ENCODE results near the gene RANGRF. TPM values are rescaled to one million over a fixed set of nuclear protein-coding genes. Genes with fewer than 3 reads are reported as not detected.

Gene RANGRF
- total RNA-seq, 1 donor from 2014 or later: 10.4 TPM

DNA sequence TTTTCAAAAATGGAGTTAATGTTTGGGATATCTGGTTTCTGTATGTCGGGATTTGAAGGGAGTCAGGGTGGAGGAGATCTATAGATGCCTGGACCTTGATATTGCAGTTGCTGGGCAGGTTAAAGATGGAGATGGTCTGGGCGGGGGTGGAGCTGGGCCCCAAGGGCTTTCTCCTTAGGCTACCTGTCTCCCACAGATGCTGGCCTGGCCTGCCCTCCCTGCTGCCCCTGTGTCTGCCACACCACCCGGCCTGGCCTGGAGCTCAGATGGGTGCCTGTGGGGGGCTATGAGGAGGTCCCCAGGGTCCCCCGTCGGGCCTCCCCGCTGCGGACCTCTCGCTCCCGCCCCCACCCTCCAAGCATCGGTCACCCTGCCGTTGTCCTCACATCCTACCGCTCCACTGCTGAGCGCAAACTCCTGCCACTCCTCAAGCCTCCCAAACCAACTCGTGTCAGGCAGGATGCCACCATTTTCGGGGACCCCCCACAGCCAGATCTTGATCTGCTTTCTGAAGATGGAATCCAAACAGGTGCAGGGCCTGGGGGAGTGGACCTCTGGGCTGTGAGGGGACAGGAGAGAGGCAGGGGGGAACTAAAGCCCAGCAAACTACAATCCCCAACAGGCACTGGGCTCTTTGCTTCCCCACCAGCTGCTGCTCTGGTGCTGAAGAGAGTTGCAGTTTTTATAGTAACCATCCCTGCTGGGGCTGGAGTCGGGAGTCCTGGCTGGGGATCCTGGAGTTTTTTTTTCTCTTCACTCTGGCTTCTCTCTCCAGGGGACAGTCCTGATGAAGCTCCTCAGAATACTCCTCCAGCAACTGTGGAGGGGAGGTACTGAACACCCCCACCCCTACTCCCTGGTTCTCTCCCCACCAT is 24.5 kb downstream of the RANGRF start:
- DNase-seq (ENCODE audit: low read depth in 2 of 2): no peak

DNA sequence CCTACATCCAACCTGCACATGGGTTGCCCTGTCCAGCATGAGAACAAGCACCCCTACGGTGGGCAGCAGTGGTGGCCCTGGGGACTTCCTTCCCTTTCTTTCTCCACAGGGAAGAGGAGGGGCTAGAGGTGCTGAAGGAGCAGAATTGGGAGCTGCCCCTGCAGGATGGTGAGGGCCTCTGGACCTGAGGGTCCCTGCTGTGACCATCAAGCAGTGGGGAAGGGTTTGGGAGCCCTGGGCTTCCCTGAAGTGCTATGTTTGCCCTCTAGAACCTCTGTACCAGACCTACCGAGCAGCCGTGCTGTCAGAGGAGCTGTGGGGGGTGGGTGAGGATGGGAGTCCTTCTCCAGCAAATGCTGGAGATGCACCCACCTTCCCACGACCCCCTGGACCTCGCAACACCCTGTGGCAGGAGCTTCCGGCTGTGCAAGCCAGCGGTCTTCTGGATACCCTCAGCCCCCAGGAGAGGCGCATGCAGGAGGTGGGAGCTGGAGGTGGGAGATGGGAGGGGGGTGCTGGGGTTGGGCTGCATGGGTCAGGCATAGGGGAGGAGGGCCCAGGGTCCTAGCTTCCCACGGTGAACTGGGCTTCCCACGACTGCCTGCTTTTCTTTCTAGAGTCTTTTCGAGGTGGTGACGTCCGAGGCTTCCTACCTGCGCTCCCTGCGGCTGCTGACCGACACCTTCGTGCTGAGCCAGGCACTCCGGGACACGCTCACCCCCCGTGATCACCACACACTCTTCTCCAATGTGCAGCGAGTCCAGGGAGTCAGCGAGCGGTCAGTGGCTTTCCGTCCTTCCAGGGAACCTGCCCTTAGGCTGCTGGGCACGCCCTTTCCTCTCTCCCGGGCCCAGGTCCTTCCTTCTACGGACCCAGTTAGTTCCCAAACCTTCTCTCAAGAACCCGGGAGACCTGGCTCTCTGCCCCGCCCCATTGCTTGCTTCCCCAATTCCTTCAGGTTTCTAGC is 26.6 kb downstream of the RANGRF start:
- DNase-seq (ENCODE audit: low read depth in 2 of 2): no peak

DNA sequence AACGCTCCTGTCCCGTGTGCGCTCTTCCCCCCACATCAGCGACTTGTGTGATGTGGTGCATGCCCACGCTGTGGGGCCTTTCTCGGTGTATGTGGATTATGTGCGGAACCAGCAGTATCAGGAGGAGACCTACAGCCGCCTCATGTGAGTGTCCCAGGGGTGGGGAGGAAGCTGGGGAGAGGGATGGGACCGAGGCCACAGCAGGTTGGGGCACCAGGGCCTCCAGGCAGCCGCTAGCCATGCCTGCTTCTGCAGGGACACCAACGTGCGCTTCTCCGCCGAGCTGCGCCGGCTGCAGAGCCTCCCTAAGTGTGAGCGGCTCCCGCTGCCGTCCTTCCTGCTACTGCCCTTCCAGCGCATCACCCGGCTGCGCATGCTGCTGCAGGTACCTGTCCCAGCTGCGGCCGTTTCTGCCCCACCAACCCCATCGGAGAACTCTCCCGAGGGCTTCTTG is 27.3 kb downstream of the RANGRF start:
- DNase-seq (ENCODE audit: low read depth in 2 of 2): no peak

DNA sequence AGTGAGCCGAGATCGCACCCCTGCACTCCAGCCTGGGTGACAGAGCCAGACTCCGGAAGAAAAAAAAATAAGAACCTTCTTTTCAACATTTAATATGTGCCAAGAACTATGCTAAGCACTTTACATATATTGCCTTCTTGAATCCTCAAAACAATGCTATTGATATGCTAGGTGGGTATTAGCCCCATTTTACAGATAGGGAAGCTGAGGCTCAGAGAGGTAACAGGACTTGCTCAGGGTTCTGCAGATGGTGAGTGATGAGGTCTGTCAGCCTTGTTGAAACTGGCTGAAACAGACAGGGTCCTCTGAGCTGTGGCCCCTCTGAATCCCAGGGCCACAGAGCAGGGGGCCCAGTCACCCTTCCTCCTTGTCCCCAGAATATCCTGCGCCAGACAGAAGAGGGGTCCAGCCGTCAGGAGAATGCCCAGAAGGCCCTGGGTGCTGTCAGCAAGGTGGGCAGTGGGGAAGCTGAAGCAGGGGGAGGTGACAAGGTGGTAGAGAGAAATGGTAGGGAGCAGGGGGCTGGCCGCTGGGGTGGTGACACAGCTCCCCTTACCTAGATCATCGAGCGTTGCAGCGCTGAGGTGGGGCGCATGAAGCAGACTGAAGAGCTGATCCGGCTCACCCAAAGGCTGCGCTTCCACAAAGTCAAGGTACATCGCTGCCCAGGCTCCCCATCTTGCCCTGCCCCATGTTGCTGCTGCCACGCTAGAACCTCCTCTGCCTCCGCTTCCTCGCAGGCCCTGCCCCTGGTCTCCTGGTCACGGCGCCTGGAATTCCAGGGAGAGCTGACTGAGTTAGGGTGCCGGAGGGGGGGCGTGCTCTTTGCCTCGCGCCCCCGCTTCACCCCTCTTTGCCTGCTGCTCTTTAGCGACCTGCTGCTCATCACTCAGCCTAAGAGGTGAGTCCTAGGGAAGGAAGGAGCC is 29.8 kb downstream of the RANGRF start:
- DNase-seq (ENCODE audit: low read depth in 2 of 2): no peak

DNA sequence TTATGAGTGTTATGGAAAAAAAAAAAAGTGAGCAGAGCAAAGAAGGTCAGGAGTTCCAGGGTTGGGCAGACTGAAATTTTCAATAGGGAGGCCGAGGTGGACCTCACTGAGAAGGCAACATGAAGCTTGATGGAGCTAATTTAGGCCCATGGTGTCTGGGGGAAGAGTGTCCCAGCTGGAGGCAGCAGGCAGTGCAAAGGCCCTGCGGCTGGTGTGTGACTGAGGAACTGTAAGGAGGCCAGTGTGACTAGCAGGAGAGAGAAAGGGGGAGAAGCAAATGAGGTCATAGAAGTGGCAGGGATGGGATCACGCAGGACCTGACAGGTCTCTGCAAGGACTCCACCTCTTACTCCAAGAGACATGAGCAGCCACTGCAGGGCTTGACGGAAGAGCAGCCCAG is 31.8 kb downstream of the RANGRF start:
- DNase-seq (ENCODE audit: low read depth in 2 of 2): no peak

DNA sequence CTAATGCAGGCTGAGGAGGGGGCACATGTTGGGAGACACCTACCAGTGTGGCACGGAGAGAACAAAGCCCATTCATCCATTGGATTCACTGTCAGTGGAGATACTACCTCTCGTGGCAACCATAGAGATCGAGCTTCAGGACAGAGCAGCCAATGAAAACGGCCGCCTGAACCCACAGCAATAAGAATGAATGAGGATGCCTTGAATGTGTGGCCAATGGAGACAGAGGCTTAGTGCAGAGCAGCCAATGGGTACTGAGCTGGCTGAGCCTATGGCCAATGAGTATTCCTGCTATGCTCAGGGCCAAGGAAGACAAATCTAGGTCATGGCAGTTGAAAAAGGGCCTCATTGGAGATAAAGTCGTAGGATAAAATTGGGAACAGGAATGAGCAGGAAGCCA is 32.5 kb downstream of the RANGRF start:
- DNase-seq (ENCODE audit: low read depth in 2 of 2): no peak

DNA sequence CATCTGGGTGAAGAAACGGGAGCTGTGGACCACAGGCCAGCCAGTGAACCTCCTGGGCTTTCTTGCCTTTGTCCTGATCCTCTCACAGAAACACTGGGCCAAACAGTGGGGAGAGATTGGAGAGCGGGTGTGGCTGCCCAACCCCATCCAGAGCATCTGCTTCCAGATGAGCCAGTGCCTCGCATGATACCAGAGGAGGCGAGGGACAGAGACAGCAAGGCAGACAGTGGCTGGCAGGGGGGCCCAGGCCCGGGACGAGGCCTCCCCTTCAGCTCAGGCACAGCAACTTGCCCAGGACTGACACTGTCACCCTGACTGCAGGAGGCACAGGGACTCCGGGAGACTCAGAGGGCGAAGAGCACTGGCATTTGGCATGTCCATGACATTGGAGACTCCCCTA is 33.6 kb downstream of the RANGRF start:
- DNase-seq (ENCODE audit: low read depth in 2 of 2): no peak

DNA sequence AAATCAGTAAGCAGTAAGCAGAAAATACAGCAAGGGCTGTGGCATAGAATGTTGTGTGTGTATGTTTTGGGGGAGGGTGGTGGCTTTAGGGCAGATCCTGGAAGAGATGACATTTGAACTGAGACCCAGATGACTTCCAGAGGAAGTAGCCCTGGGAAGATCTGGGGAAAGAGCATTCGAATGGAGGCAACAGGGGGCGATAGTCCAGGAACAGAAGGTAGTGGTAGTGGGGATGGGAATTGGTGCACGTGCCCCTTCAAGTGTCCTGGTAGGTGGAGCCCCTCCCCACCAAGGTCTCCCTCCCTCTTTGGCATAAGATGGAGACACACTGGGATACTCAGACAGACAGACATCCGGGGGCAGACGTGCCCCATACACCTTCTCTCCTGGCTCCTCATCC is 35.7 kb downstream of the RANGRF start:
- no peak for DNase-seq (ENCODE audit: low read depth in 2 of 2)

DNA sequence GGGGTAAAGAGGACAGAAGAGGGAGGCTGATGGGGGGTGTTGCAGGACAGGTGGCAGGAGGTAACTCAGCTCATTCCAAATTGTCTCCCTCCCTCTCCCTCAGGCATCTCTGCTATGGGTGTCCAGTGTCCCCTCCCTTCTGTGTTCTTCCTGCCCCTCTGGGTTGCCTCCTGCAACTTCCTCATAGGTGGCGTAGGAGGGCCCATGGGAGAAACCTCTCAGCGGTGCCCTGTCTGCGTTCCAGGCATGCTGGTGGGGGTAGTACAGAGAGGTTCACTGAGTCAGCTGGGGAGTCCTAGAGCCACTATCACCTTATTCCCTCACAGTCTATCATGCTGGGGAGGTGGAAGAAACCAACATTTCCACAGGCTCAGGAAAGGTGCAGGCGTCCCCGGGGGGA is 36.5 kb downstream of the RANGRF start:
- no peak for DNase-seq (ENCODE audit: low read depth in 2 of 2)

DNA sequence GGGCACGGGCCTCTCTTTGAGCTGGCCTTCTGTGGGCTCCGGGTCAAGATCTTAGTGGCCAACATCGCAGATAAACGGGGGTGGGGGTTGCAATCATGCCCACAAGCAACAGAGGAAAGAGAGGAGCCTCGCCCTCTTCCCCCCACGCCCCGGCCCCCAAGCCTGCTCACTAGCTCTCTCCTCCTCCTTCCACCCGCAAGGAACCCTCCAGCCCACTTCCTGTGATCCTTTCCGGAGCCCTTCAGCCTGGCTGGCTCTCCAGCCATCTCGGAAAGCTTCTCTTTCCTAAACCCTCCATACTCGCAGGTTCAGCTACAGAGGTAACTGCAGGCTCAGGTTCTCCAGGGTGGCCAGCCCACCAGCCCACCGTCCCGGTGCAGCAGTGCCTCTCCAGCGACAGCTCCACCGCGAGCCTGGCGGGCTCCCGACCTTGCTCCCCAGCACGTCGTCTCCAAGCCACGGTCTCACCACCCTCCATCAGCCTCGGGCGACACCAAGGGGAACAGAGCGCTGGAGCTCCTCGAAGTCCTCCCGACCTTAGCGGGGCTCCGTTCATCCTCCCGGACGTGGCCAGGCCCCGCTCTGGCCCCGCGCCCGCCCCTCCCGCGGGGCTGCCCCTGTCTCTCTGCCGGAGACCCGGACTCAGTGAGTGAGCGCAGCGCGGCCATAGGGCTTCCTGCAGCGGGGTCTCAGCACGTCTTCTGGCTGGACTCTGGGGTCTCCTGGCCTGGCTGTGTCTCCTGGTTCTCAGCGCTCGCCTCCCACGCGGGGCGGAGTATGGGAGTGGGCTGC is 38.2 kb downstream of the RANGRF start:
- DNase-seq (ENCODE audit: low read depth in 2 of 2): peak in 1 of 2 donors; percentile 37

DNA sequence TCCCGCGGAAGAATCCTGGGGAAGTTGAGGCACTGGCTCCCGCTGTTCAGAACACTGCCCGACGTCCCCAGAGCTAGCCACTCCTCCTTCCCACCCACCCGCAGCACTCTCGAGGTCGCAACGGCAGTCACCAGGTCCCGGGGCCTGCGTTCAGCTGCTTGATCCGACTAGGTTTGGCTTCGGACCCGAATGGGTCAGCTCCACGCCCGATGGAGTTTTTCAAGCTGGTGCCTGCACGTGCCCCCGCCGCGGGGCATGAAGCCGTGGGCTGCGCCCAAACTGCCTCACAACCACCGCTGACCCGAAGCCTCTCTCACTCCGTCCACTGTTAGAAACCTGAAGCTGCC is 38.8 kb downstream of the RANGRF start:
- DNase-seq (ENCODE audit: low read depth in 2 of 2): no peak

DNA sequence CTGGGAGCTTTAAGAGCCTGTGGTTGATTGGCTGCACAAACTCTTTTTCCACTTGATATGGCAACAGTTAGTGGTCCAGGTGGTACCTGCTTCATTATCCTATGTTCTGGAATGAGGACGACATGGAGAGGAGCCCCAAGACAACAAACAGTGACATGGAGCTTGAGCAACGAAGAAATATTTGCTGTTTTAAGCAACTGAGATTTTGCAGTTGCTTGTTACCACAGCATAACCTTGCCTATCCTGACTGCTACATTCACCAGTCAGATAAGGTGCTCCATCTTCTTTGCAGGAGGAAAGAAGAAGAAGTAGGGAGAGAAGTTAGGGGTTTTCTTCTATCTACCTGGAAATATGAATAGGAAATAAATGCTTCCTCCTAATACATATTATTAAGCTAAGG is 43.7 kb downstream of the RANGRF start:
- DNase-seq (ENCODE audit: low read depth in 2 of 2): no peak

DNA sequence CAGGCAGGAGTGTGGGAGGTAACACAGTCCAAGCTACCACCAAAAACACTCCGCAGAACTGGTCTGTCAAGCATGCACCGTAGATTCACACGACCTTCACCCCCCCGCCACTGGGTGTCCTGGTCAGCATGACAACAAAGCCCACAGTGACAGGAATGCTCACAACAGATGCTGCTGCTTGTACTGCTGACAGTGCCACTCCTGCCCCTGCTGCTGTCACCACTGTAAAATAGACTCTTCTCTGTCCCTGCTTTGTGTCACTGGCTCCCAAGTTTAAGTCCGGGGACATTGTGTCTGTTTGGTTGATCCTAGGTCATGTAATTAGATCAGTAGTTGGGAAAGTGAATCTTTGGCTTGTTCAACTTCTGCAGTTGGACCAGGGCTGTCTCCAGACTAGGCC is 44.2 kb downstream of the RANGRF start:
- DNase-seq (ENCODE audit: low read depth in 2 of 2): no peak

DNA sequence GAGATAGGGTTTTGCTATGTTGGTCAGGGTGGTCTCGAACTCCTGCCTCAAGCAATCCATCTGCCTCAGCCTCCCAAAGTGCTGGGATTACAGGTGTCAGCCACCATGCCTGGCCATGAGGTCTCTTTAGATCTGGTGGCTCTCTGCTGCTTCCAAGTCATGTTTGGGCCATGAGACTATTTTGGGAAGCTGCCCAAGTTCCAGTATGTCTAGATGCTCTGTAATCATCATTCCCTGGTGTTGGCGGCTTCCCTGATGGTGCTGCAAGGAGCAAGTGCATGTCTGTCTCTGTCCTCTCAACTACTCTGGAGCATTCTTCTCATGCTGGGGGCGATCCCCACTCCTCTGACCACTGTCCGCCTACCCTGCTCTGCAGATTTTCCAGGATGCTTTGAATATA is 44.8 kb downstream of the RANGRF start:
- DNase-seq (ENCODE audit: low read depth in 2 of 2): no peak

DNA sequence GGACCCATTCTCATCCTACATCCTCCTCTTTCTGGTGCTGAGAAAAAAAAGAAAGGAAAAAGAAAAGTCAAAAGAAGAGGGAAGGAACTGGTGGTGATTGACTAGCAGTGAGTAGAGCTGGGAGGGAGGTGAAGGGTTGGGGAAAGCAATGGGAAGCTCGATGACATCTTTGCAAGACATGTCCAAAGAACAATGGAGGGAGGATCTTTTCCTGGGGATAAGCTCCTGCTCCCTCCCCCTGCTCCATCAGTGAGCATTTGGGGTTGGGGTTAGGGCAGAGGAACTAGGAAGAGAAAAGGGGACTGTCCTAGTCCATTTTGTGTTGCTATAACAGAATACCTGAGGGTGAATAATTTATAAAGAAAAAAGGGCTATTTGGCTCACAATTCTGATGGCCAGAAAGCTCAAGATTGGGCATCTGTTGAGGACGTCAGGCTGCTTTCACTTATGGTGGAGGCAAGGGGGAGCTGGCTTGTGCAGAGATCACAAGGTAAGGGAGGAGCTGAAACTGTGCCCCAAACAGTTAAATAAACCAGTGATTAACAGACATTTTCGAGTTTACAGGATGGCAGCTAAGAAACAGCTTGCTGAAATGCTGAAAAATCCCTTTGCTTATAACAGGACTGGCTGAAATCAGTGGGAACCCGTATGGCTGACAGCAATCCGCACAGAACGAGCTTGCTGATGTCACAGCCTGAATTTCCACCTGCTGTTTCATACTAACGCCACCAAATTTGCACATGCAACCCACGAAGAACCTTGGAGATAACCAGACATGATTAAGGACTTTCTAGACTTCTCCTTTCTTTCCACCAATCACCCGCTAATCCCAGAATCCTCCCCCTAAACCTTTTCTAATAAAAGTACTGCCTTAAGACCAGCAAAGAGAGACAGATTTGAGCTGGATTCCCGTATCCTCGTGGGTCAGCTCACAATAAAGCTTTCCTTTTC is 49.6 kb downstream of the RANGRF start:
- DNase-seq (ENCODE audit: low read depth in 2 of 2): no peak

DNA sequence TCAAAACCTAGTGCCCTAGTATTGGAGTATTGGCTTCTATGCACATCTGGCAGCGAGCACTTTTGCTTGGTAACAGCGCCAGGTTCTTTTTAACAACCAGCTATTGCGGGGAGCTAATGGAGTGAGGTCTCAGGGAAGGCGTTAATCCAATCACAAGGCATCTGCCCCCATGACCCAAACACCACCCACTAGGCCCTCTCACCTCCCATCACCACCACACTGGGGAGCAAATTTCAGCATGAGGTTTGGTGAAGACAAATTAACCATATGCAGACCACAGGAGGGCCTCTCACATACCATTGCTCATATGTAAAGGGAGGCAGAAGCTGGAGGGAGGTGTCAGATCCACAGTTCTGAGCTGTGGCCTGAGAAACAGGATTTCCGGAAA is 50.3 kb downstream of the RANGRF start:
- DNase-seq (ENCODE audit: low read depth in 2 of 2): no peak

DNA sequence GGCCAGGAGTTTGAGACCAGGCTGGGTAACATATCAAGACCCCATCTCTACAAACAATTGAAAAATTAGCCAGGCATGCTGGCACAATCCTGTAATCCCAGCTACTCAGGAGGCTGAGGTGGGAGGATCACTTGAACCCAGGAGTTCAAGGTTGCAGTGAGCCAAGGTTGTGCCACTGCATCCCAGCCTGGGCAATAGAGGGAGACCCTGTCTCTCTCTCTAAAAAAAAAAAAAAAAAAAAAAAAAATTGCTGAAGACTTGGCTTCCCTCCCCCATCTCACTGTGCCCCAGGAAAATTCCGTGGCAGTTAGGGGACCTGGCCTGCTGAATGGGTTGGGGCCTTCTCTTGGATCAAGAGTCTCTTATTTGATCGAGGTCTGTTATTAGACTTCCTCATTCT is 51.1 kb downstream of the RANGRF start, which contains the start of gene ODF4:
TSS of gene ODF4 (plus strand) at position 301 of the 400 bp plus-strand sequence. CDS start 212 bp downstream, outside the sequence.
- no peak for DNase-seq (ENCODE audit: low read depth in 2 of 2)
